Measurements from ENCODE around the gene EIF3B.
"Not testable (repeated sequence)": the region's sequence is repeated elsewhere in the genome, so short reads cannot be mapped to it uniquely, and the experiment has no call there.

Gene EIF3B

GRCh38 chr7:2325162-2325561, 29.5 kb upstream of the EIF3B start:
- H3K27me3 Mint-ChIP-seq (ENCODE audit: low read depth), result no peaks in the 10 kb centered on the region
- H3K9me3 Mint-ChIP-seq, result no peaks in the 10 kb centered on the region
- no peaks in the 10 kb centered on the region for H3K36me3 Mint-ChIP-seq (ENCODE audit: low read depth)
- peaks cover 3% of the 10 kb centered on the region for H3K4me1 Mint-ChIP-seq (ENCODE audit: low read depth)
- H3K4me3 Mint-ChIP-seq, result no peak overlapping the region
- H3K27ac Mint-ChIP-seq, result no peak overlapping the region

GRCh38 chr7:2326951-2327350, 27.7 kb upstream of the EIF3B start:
- no peaks in the 10 kb centered on the region for H3K27me3 Mint-ChIP-seq (ENCODE audit: low read depth)
- H3K36me3 Mint-ChIP-seq (ENCODE audit: low read depth), result no peaks in the 10 kb centered on the region
- no peak overlapping the region for H3K27ac Mint-ChIP-seq
- H3K4me3 Mint-ChIP-seq, result no peak overlapping the region
- peaks cover 3% of the 10 kb centered on the region for H3K4me1 Mint-ChIP-seq (ENCODE audit: low read depth)
- no peaks in the 10 kb centered on the region for H3K9me3 Mint-ChIP-seq

DNA sequence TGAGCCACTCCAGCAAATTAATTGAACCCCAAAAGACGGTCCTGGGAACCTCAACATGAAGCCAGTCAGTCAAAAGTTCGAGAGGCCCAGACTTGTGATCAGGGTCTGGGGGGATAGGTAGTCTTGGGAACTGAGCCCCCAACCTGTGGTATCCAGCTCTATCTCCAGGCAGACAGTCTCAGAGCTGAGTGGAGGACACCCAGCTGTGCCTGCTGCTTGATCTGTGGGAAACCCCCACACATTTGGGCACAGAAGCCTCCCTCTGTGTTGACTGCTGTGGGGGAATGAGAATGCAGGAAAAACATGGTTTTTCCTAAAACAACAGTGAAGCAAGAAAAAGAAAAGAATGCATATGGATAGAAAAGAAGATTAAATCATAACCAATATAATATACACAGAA, 24.1 kb upstream of the EIF3B start:
- Mint-ChIP-seq H3K27ac (no peak overlapping the region), H3K36me3 (ENCODE audit: low read depth) (no peaks in the 10 kb centered on the region), H3K27me3 (ENCODE audit: low read depth) (no peaks in the 10 kb centered on the region), H3K4me3 (no peak overlapping the region), H3K4me1 (ENCODE audit: low read depth) (no peaks in the 10 kb centered on the region), H3K9me3 (no peaks in the 10 kb centered on the region)

- Mint-ChIP-seq H3K9me3 (no peaks in the 10 kb centered on the region), H3K27me3 (ENCODE audit: low read depth) (no peaks in the 10 kb centered on the region), H3K4me3 (no peak overlapping the region), H3K27ac (no peak overlapping the region), H3K4me1 (ENCODE audit: low read depth) (no peaks in the 10 kb centered on the region), H3K36me3 (ENCODE audit: low read depth) (no peaks in the 10 kb centered on the region)
Measured at GRCh38 chr7:2331707-2332106, 22.9 kb upstream of the EIF3B start.

- not testable (repeated sequence) for H3K4me1 Mint-ChIP-seq (ENCODE audit: low read depth); H3K27ac Mint-ChIP-seq; H3K9me3 Mint-ChIP-seq; H3K36me3 Mint-ChIP-seq (ENCODE audit: low read depth); H3K4me3 Mint-ChIP-seq; H3K27me3 Mint-ChIP-seq (ENCODE audit: low read depth)
Measured at GRCh38 chr7:2332606-2333231, 21.9 kb upstream of the EIF3B start.

GRCh38 chr7:2336626-2337299, 17.9 kb upstream of the EIF3B start:
- Mint-ChIP-seq H3K27ac (no peak overlapping the region), H3K36me3 (ENCODE audit: low read depth) (no peaks in the 10 kb centered on the region), H3K4me1 (ENCODE audit: low read depth) (no peaks in the 10 kb centered on the region), H3K9me3 (no peaks in the 10 kb centered on the region), H3K4me3 (no peak overlapping the region), H3K27me3 (ENCODE audit: low read depth) (no peaks in the 10 kb centered on the region)

GRCh38 chr7:2347351-2348063, 7.1 kb upstream of the EIF3B start:
- H3K27ac Mint-ChIP-seq, result not testable (repeated sequence)

GRCh38 chr7:2350055-2350454, 4.6 kb upstream of the EIF3B start:
- peaks cover 7% of the 10 kb centered on the region for H3K4me1 Mint-ChIP-seq (ENCODE audit: low read depth)
- no peak overlapping the region for H3K27ac Mint-ChIP-seq
- no peak overlapping the region for H3K4me3 Mint-ChIP-seq
- H3K36me3 Mint-ChIP-seq (ENCODE audit: low read depth), result peaks cover 4% of the 10 kb centered on the region
- H3K9me3 Mint-ChIP-seq, result no peaks in the 10 kb centered on the region
- no peaks in the 10 kb centered on the region for H3K27me3 Mint-ChIP-seq (ENCODE audit: low read depth)

More at GRCh38 chr7:2347351-2348063, 7.1 kb upstream of the EIF3B start:
- not testable (repeated sequence) for H3K4me1 Mint-ChIP-seq (ENCODE audit: low read depth); H3K27me3 Mint-ChIP-seq (ENCODE audit: low read depth); H3K9me3 Mint-ChIP-seq; H3K4me3 Mint-ChIP-seq; H3K36me3 Mint-ChIP-seq (ENCODE audit: low read depth)

- H3K9me3 Mint-ChIP-seq, result no peaks in the 10 kb centered on the region
- H3K4me3 Mint-ChIP-seq, result no peak overlapping the region
- H3K4me1 Mint-ChIP-seq (ENCODE audit: low read depth), result peaks cover 8% of the 10 kb centered on the region
- no peak overlapping the region for H3K27ac Mint-ChIP-seq
- H3K36me3 Mint-ChIP-seq (ENCODE audit: low read depth), result peaks cover 5% of the 10 kb centered on the region
- no peaks in the 10 kb centered on the region for H3K27me3 Mint-ChIP-seq (ENCODE audit: low read depth)
Measured at GRCh38 chr7:2350861-2351260, 3.8 kb upstream of the EIF3B start.

GRCh38 chr7:2353113-2353935, 1.3 kb upstream of the EIF3B start:
- Mint-ChIP-seq H3K27ac (peak overlapping the region; percentile 99), H3K4me3 (peak overlapping the region; percentile 91), H3K4me1 (ENCODE audit: low read depth) (peaks cover 9% of the 10 kb centered on the region), H3K27me3 (ENCODE audit: low read depth) (no peaks in the 10 kb centered on the region), H3K36me3 (ENCODE audit: low read depth) (peaks cover 10% of the 10 kb centered on the region), H3K9me3 (no peaks in the 10 kb centered on the region)

GRCh38 chr7:2353936-2354185, 766 bp upstream of the EIF3B start:
- peaks cover 10% of the 10 kb centered on the region for H3K36me3 Mint-ChIP-seq (ENCODE audit: low read depth)
- H3K27ac Mint-ChIP-seq, result peak overlapping the region; percentile 99
- H3K4me1 Mint-ChIP-seq (ENCODE audit: low read depth), result peaks cover 9% of the 10 kb centered on the region
- H3K4me3 Mint-ChIP-seq, result peak overlapping the region; percentile 91
- H3K9me3 Mint-ChIP-seq, result no peaks in the 10 kb centered on the region
- no peaks in the 10 kb centered on the region for H3K27me3 Mint-ChIP-seq (ENCODE audit: low read depth)

- Mint-ChIP-seq H3K27me3 (ENCODE audit: low read depth) (no peaks in the 10 kb centered on the region), H3K27ac (peak overlapping the region; percentile 99), H3K9me3 (no peaks in the 10 kb centered on the region), H3K4me1 (ENCODE audit: low read depth) (peaks cover 20% of the 10 kb centered on the region), H3K4me3 (peak overlapping the region; percentile 91), H3K36me3 (ENCODE audit: low read depth) (peaks cover 14% of the 10 kb centered on the region)
Measured at GRCh38 chr7:2354939-2355704, 495 bp downstream of the EIF3B start.

- H3K4me1 Mint-ChIP-seq (ENCODE audit: low read depth), result peaks cover 25% of the 10 kb centered on the region
- no peaks in the 10 kb centered on the region for H3K9me3 Mint-ChIP-seq
- H3K4me3 Mint-ChIP-seq, result peak overlapping the region; percentile 86
- H3K27ac Mint-ChIP-seq, result peak overlapping the region; percentile 88
- no peaks in the 10 kb centered on the region for H3K27me3 Mint-ChIP-seq (ENCODE audit: low read depth)
- H3K36me3 Mint-ChIP-seq (ENCODE audit: low read depth), result peaks cover 16% of the 10 kb centered on the region
Measured at GRCh38 chr7:2355705-2356008, 1.0 kb downstream of the EIF3B start.

- peaks cover 25% of the 10 kb centered on the region for H3K4me1 Mint-ChIP-seq (ENCODE audit: low read depth)
- peaks cover 16% of the 10 kb centered on the region for H3K36me3 Mint-ChIP-seq (ENCODE audit: low read depth)
- no peaks in the 10 kb centered on the region for H3K9me3 Mint-ChIP-seq
- no peak overlapping the region for H3K27ac Mint-ChIP-seq
- peak overlapping the region; percentile 1 for H3K4me3 Mint-ChIP-seq
- H3K27me3 Mint-ChIP-seq (ENCODE audit: low read depth), result no peaks in the 10 kb centered on the region
Measured at GRCh38 chr7:2357165-2357564, 2.5 kb downstream of the EIF3B start.

Data from T-helper 1 cell treated with Interleukin-12 subunit alpha and Interleukin-12 subunit beta and Interleukin-4 antibody, amounts not matched to agents 30 μg/mL and 1 μg/mL, for 36 hours (primary cell).